K562 (cell line): ENCODE results near the gene C20orf96.

Experiments
- EZH2 ChIP-seq: IDR thresholded peaks from 2 replicates; pipeline ENCODE4 v1.6.1; 2012; ENCODE audit warnings: low read depth, mild to moderate bottlenecking, inconsistent platforms, low read length, borderline replicate concordance
- KLF16 ChIP-seq: IDR thresholded peaks from 2 replicates; pipeline ENCODE4 v1.6.1; 2016; ENCODE audit warnings: antibody characterized with exemption
- NRF1 ChIP-seq, 2 experiments: fragments of 450-650 bp; IDR thresholded peaks in 1 of 2; conservative IDR thresholded peaks in 1 of 2; 2 replicates each; pipeline ENCODE4 v1.6.1; 2014; ENCODE audit warnings: mild to moderate bottlenecking in 2 of 2
- POLR2AphosphoS5 ChIP-seq: IDR thresholded peaks from 2 replicates; pipeline ENCODE4 v1.6.1; 2011; ENCODE audit warnings: mild to moderate bottlenecking, low read depth, low read length, moderate library complexity; ENCODE audit not compliant: control insufficient read depth, insufficient read depth
- ZFX ChIP-seq: sonication (generic); formaldehyde crosslinking; IDR thresholded peaks from 2 replicates; pipeline ENCODE4 v1.8.0; 2022; ENCODE audit warnings: mild to moderate bottlenecking, missing genetic modification reagents, moderate library complexity
- TF ChIP-seq, protein P1 (sequence below), 2 experiments: fragments of 450-650 bp; formaldehyde crosslinking in 1 of 2; IDR thresholded peaks; 2 replicates each; pipeline versions ENCODE4 v1.4.0 to v1.6.1; 2014 to 2020; ENCODE audit warnings: mild to moderate bottlenecking in 2 of 2, borderline replicate concordance in 1 of 2, low read depth in 1 of 2

DNA sequence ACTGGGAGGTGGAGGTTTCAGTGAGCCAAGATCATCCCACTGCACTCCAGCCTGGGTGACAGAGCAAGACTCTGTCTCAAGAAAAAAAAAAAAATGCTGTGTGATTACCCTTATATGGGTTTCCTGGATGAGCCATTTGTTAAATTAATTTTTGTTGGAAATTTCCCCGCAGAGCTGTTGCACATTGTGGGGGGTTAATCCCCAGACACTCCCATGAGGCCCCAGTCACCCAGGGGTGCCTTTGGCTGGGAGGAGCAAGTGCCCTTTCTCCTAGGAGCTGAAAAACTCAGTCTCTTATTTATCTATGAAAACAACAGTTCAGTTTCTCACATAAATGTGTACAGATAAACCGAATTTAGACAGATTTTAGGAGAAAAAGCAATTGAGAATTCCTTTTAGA is 37.7 kb downstream of the C20orf96 start:
- TF ChIP-seq, protein P1, sequence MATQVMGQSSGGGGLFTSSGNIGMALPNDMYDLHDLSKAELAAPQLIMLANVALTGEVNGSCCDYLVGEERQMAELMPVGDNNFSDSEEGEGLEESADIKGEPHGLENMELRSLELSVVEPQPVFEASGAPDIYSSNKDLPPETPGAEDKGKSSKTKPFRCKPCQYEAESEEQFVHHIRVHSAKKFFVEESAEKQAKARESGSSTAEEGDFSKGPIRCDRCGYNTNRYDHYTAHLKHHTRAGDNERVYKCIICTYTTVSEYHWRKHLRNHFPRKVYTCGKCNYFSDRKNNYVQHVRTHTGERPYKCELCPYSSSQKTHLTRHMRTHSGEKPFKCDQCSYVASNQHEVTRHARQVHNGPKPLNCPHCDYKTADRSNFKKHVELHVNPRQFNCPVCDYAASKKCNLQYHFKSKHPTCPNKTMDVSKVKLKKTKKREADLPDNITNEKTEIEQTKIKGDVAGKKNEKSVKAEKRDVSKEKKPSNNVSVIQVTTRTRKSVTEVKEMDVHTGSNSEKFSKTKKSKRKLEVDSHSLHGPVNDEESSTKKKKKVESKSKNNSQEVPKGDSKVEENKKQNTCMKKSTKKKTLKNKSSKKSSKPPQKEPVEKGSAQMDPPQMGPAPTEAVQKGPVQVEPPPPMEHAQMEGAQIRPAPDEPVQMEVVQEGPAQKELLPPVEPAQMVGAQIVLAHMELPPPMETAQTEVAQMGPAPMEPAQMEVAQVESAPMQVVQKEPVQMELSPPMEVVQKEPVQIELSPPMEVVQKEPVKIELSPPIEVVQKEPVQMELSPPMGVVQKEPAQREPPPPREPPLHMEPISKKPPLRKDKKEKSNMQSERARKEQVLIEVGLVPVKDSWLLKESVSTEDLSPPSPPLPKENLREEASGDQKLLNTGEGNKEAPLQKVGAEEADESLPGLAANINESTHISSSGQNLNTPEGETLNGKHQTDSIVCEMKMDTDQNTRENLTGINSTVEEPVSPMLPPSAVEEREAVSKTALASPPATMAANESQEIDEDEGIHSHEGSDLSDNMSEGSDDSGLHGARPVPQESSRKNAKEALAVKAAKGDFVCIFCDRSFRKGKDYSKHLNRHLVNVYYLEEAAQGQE (IDR thresholded peaks at IDR 0.05; ENCODE audit: borderline replicate concordance), result no peak
- TF ChIP-seq, protein P1 (CRISPR knock-in tag; IDR thresholded peaks at IDR 0.05; ENCODE audit: low read depth), result no peak
- TF ChIP-seq EZH2 (no peak), ZFX (CRISPR knock-in tag) (no peak), POLR2AphosphoS5 (no peak), KLF16 (no peak), NRF1 (conservative IDR thresholded peaks at IDR 0.05 in 1 of 2, IDR thresholded peaks at IDR 0.05 in 1 of 2) (no peak)
